GM23338 (cell line): ENCODE results near the gene PDE3A. TPM values are rescaled to one million over a fixed set of nuclear protein-coding genes. Genes with fewer than 3 reads are reported as not detected.

Source experiments
- ATAC-seq: fragments of 200-7000 bp; cut with Tn5 transposase; 3 replicates; pipeline ENCODE4 v1.9.1; 2020
- DNase-seq: peaks from one replicate; pipeline ENCODE4 v3.0.0-alpha.2; 2015; ENCODE audit warnings: low spot score
- H2AFZ ChIP-seq: fragments of 200-600 bp; sonication (generic); 2 replicates; pipeline ENCODE4 v1.8.0; 2016; ENCODE audit warnings: antibody characterized with exemption, mild to moderate bottlenecking, moderate library complexity
- H3F3A ChIP-seq: fragments of 200-600 bp; sonication (generic); replicated peaks from 2 replicates; pipeline ENCODE4 v1.8.0; 2017; ENCODE audit warnings: antibody characterized with exemption, mixed run types, low read depth
- H3K27ac ChIP-seq: fragments of 200-600 bp; sonication (generic); 2 replicates; pipeline ENCODE4 v1.6.1; 2016; ENCODE audit warnings: low read depth
- H3K27me3 ChIP-seq: fragments of 200-600 bp; sonication (generic); 2 replicates; pipeline ENCODE4 v1.8.0; 2016; ENCODE audit warnings: mild to moderate bottlenecking, mixed run types, moderate library complexity; ENCODE audit not compliant: insufficient read depth
- H3K36me3 ChIP-seq: fragments of 200-600 bp; sonication (generic); 2 replicates; pipeline ENCODE4 v1.8.0; 2016; ENCODE audit warnings: mild to moderate bottlenecking; ENCODE audit not compliant: insufficient read depth
- H3K4me1 ChIP-seq: fragments of 200-600 bp; sonication (generic); 2 replicates; pipeline ENCODE4 v1.8.0; 2016; ENCODE audit warnings: mild to moderate bottlenecking, moderate library complexity; ENCODE audit not compliant: insufficient read depth
- H3K4me2 ChIP-seq: fragments of 200-600 bp; sonication (generic); 2 replicates; pipeline ENCODE4 v1.7.1; 2017; ENCODE audit warnings: mixed run types
- H3K4me3 ChIP-seq: fragments of 200-600 bp; sonication (generic); 2 replicates; pipeline ENCODE4 v1.6.1; 2016; ENCODE audit warnings: mixed run types
- H3K79me2 ChIP-seq: fragments of 200-600 bp; sonication (generic); replicated peaks from 2 replicates; pipeline ENCODE4 v1.8.0; 2017; ENCODE audit warnings: mild to moderate bottlenecking; ENCODE audit not compliant: insufficient read depth
- H3K9me2 ChIP-seq: fragments of 200-600 bp; sonication (generic); 2 replicates; pipeline ENCODE4 v1.8.0; 2017; ENCODE audit not compliant: insufficient read depth
- H4K20me1 ChIP-seq: fragments of 200-600 bp; sonication (generic); replicated peaks from 2 replicates; pipeline ENCODE4 v1.8.0; 2017; ENCODE audit warnings: mild to moderate bottlenecking; ENCODE audit not compliant: insufficient read depth
- H3K27ac Mint-ChIP-seq: 2 replicates; pipeline ENCODE4 v1.8.0; 2020; ENCODE audit warnings: inconsistent platforms, mild to moderate bottlenecking, moderate library complexity, mixed read lengths
- H3K27me3 Mint-ChIP-seq: 3 replicates; pipeline ENCODE4 v1.8.0; 2022; ENCODE audit warnings: low read depth, mild to moderate bottlenecking, moderate library complexity, mixed read lengths, inconsistent platforms; ENCODE audit not compliant: insufficient read depth, poor library complexity
- H3K36me3 Mint-ChIP-seq: 3 replicates; pipeline ENCODE4 v1.8.0; 2021; ENCODE audit warnings: low read depth, mild to moderate bottlenecking, inconsistent platforms, moderate library complexity, mixed read lengths
- H3K4me1 Mint-ChIP-seq: 3 replicates; pipeline ENCODE4 v1.8.0; 2020; ENCODE audit warnings: mild to moderate bottlenecking, inconsistent platforms, mixed read lengths
- H3K4me3 Mint-ChIP-seq: 3 replicates; pipeline ENCODE4 v1.8.0; 2021; ENCODE audit warnings: moderate library complexity, mild to moderate bottlenecking, inconsistent platforms, mixed read lengths
- H3K9me3 Mint-ChIP-seq: 3 replicates; pipeline ENCODE4 v1.8.0; 2020; ENCODE audit warnings: moderate library complexity, mild to moderate bottlenecking, inconsistent platforms, mixed read lengths
- CREB1 ChIP-seq: fragments of 250-450 bp; sonication (Bioruptor Pico); IDR thresholded peaks from 2 replicates; pipeline ENCODE4 v1.5.0; 2020; ENCODE audit warnings: low read depth, mild to moderate bottlenecking, moderate library complexity
- CTCF ChIP-seq, 2 experiments: fragments of 200-600 bp in 1 of 2; sonication (generic) in 1 of 2; conservative IDR thresholded peaks; 2 replicates each; pipeline versions ENCODE4 v1.5.1 to v1.6.1; 2016 to 2017; ENCODE audit warnings: antibody characterized with exemption in 2 of 2, low read depth in 2 of 2, mild to moderate bottlenecking in 2 of 2, moderate library complexity in 1 of 2
- EZH2 ChIP-seq: fragments of 200-600 bp; sonication (generic); IDR thresholded peaks from one replicate; pipeline ENCODE4 v1.8.0; 2017; ENCODE audit warnings: antibody characterized with exemption, mild to moderate bottlenecking, low read depth; ENCODE audit not compliant: unreplicated experiment
- JUNB ChIP-seq: IDR thresholded peaks from one replicate; pipeline ENCODE4 v1.6.1; 2016; ENCODE audit warnings: antibody characterized with exemption; ENCODE audit not compliant: unreplicated experiment
- NANOG ChIP-seq: IDR thresholded peaks from 2 replicates; pipeline ENCODE4 v1.6.1; 2016; ENCODE audit warnings: antibody characterized with exemption, borderline replicate concordance
- POLR2AphosphoS5 ChIP-seq: IDR thresholded peaks from 2 replicates; pipeline ENCODE4 v1.6.1; 2016; ENCODE audit warnings: antibody characterized with exemption, low read depth
- REST ChIP-seq: IDR thresholded peaks from one replicate; pipeline ENCODE4 v1.6.1; 2018; ENCODE audit warnings: antibody characterized with exemption; ENCODE audit not compliant: unreplicated experiment
- STAT1 ChIP-seq: IDR thresholded peaks from one replicate; pipeline ENCODE4 v1.6.1; 2016; ENCODE audit warnings: antibody characterized with exemption; ENCODE audit not compliant: unreplicated experiment
- polyA plus RNA-seq: library from polyadenylated mRNA; unstranded; fragments of >200 nt; fragmentation: Nextera tagmentation; extraction: Ambion mirVana; gene quantifications from 2 replicates; pipeline ENCODE4 v1.2.1, GENCODE V29; 2016
- total RNA-seq: library from RNA; depleted of rRNA; stranded (reverse); fragments of >200 nt; shearing (Covaris generic); gene quantifications from 2 replicates; pipeline ENCODE4 v1.2.3, GENCODE V29; 2014
- TF ChIP-seq, protein P1 (sequence below): IDR thresholded peaks from 2 replicates; pipeline ENCODE4 v1.6.1; 2016; ENCODE audit warnings: antibody characterized with exemption

PDE3A gene
- total and polyA plus RNA-seq, 2 experiments from 2014 or later: 2.7 to 9.2 TPM

- TF ChIP-seq, protein P1, sequence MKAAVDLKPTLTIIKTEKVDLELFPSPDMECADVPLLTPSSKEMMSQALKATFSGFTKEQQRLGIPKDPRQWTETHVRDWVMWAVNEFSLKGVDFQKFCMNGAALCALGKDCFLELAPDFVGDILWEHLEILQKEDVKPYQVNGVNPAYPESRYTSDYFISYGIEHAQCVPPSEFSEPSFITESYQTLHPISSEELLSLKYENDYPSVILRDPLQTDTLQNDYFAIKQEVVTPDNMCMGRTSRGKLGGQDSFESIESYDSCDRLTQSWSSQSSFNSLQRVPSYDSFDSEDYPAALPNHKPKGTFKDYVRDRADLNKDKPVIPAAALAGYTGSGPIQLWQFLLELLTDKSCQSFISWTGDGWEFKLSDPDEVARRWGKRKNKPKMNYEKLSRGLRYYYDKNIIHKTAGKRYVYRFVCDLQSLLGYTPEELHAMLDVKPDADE: no peak
- TF ChIP-seq JUNB (no peak), STAT1 (no peak), REST (no peak), CTCF (conservative IDR thresholded peaks at IDR 0.05; ENCODE audit: low read depth in 2 of 2) (no peak)
Observed at GRCh38 chr12:20520532-20520931, 152.2 kb downstream of the PDE3A start (continued).

GRCh38 chr12:20523658-20524057 lies 155.3 kb downstream of the PDE3A start:
- Histone ChIP-seq H3K4me1 (peaks cover 40% of the 10 kb centered on the region), H3F3A (no peaks in the 10 kb centered on the region), H4K20me1 (no peaks in the 10 kb centered on the region), H2AFZ (no peak overlapping the region), H3K4me2 (peak overlapping the region; percentile 52), H3K27me3 (no peaks in the 10 kb centered on the region), H3K27ac (peak overlapping the region; percentile 78), H3K4me3 (no peak overlapping the region), H3K9me2 (0 out of 2 replicates have a peak, but pooled peaks cover 13% of the 10 kb centered on the region), H3K79me2 (no peaks in the 10 kb centered on the region), H3K36me3 (no peaks in the 10 kb centered on the region)
- H3K4me3 Mint-ChIP-seq: no peak overlapping the region
- no peak for TF ChIP-seq POLR2AphosphoS5
- TF ChIP-seq, protein P1: no peak
- TF ChIP-seq CTCF (conservative IDR thresholded peaks at IDR 0.05; ENCODE audit: low read depth in 2 of 2): no peak
- TF ChIP-seq CREB1 (CRISPR knock-in tag): no peak
- TF ChIP-seq REST: no peak
- TF ChIP-seq EZH2: no peak
- TF ChIP-seq NANOG: no peak
- no peak for TF ChIP-seq STAT1
- TF ChIP-seq JUNB: no peak
- ATAC-seq: no peak
- peaks cover 5% of the 10 kb centered on the region; the same call in 1 of the 3 replicates for H3K9me3 Mint-ChIP-seq
- H3K27me3 Mint-ChIP-seq: peaks cover 1% of the 10 kb centered on the region
- H3K4me1 Mint-ChIP-seq: peaks cover 41% of the 10 kb centered on the region
- no peak for DNase-seq
- peak overlapping the region; percentile 46; the same call in 1 of the 2 replicates for H3K27ac Mint-ChIP-seq
- H3K36me3 Mint-ChIP-seq: peaks cover 14% of the 10 kb centered on the region; the same call in 2 of the 3 replicates
